ENCODE data around the gene NUP133. TPM values are rescaled to one million over a fixed set of nuclear protein-coding genes. Genes with fewer than 3 reads are reported as not detected.
A peak's percentile ranks its signal among the peaks of the same experiment; 100 is the strongest.

NUP133 gene
- total and polyA plus RNA-seq, 10 donors: 15.3 to 42.8 (median 34.7) TPM

DNA sequence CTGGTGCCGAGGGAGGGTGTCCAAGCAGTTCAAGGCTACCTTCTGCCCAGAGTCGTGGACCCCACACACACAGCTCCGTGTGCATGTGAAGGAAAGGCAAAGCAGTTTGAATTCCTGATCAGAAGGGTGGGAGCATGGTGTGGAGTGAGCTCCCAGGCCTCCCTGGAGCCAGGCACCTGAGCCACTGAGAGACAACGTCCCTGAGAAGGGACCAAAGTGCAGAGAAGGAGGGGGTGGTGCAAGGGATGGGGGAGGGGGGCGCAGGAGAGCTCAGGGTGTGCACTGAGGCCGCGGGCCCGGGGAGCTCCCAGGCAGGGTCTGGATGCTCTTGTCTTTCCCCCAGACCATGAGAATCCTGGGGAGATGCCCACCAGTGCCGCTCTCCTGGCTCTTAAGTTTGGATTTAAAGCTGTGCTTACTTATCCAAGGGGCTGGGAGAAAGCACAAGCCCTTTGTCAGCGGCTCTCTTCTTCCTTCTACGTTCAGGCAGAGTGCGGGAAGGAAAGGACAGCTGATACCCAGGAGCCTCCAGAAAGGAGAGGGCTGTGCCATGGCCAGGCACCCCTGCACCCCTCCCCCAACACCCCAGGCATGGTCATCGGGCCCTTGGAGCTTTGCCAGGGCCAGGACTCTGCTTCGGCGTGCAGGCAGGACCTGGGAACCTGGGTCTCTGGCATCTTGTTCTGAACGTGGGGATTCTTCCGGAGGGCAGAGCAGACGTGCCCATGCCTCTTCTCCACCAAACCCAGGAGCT, 98.3 kb downstream of the NUP133 start:
- Histone ChIP-seq H3K27me3 (replicated peaks in 1 of 7) (peaks cover 5 to 81% (median 56%) of the 10 kb centered on the region in 7 donors), H3K9me3 (no peaks in the 10 kb centered on the region), H3K27ac (no peak overlapping the region), H3K4me1 (peaks cover 6 to 32% (median 22%) of the 10 kb centered on the region in 6 donors), H3K4me3 (no peak overlapping the region), H3K36me3 (no peaks in the 10 kb centered on the region)
- no peak for DNase-seq
- TF ChIP-seq POLR2A (IDR thresholded peaks at IDR 0.05) (no peak), POLR2AphosphoS5 (IDR thresholded peaks at IDR 0.05) (no peak), CTCF (IDR thresholded peaks at IDR 0.05 in 8 of 11, conservative IDR thresholded peaks at IDR 0.05 in 3 of 11) (no peak)
- WGBS, 5 donors: 34 to 51% (median 39%) methylated on average over 17 to 18 of the region's 18 CpGs
- intact Hi-C loops (cut with DNase I; ENCODE audit: low total_unique reads): no loop called here

DNA sequence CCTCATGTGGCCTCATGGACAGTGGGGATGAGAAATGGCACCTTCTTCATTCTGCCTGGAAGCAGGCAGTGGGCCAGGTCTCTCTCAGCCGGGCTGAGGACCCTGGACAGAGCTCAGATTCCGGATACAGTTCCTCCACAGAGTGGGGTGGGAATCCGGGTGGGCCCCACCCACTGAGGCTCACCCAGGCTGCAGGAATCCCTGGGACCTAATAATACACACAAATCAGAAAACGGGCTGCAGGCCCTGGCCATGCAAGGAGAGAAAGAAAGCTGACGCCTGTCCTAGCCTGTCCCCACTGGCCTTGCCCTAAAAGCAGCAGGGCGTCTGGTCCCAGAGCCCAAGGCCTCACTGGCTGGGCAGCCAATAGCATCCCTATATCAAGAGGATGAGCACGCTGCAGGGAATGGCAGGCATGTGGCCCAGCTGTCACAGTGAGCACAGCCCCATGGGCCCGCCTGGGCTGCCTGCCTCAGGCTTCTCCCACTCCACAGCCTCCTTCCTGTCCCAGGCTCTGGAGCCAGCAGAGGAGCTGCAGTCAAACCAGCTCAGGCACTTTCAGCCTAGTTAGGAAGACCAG, 99.6 kb downstream of the NUP133 start:
- Histone ChIP-seq H3K4me1 (peaks cover 6 to 32% (median 22%) of the 10 kb centered on the region in 6 donors), H3K36me3 (no peaks in the 10 kb centered on the region), H3K9me3 (no peaks in the 10 kb centered on the region), H3K27ac (no peak overlapping the region), H3K27me3 (replicated peaks in 1 of 7) (peaks cover 5 to 93% (median 64%) of the 10 kb centered on the region in 7 donors), H3K4me3 (no peak overlapping the region)
- WGBS, 5 donors: 54 to 62% (median 57%) methylated on average over 7 to 8 of the region's 8 CpGs
- intact Hi-C loops (cut with DNase I; ENCODE audit: low total_unique reads): no loop called here
- no peak for TF ChIP-seq POLR2AphosphoS5 (IDR thresholded peaks at IDR 0.05)
- TF ChIP-seq CTCF (IDR thresholded peaks at IDR 0.05 in 8 of 11, conservative IDR thresholded peaks at IDR 0.05 in 3 of 11): no peak
- TF ChIP-seq POLR2A (IDR thresholded peaks at IDR 0.05): no peak
- no peak for DNase-seq

- 5 to 9% (median 6%) methylated on average over 53 to 68 of the region's 68 CpGs for WGBS, 5 donors
- Histone ChIP-seq H3K36me3 (no peaks in the 10 kb centered on the region), H3K9me3 (no peaks in the 10 kb centered on the region), H3K27ac (no peak overlapping the region), H3K4me1 (peaks cover 6 to 32% (median 22%) of the 10 kb centered on the region in 6 donors), H3K4me3 (peak overlapping the region; percentile 16 to 58 (median 22)), H3K27me3 (replicated peaks in 1 of 7) (peaks cover 5 to 96% (median 67%) of the 10 kb centered on the region in 7 donors)
- intact Hi-C loops (cut with DNase I; ENCODE audit: low total_unique reads): no loop called here
- TF ChIP-seq CTCF (IDR thresholded peaks at IDR 0.05 in 8 of 11, conservative IDR thresholded peaks at IDR 0.05 in 3 of 11): no peak
- TF ChIP-seq POLR2AphosphoS5 (IDR thresholded peaks at IDR 0.05): no peak
- TF ChIP-seq POLR2A (IDR thresholded peaks at IDR 0.05): no peak
- DNase-seq: no peak
Observed at GRCh38 chr1:229407206-229408026, 100.7 kb downstream of the NUP133 start.
